ENCODE data around the gene HHAT. TPM values are rescaled to one million over a fixed set of nuclear protein-coding genes. Genes with fewer than 3 reads are reported as not detected.

HHAT gene
- total and polyA plus RNA-seq, 8 donors, result under 0.01 to 5.8 (median 1.6) TPM

GRCh38 chr1:210626341-210626740 is 297.6 kb downstream of the HHAT start:
- intact Hi-C loops (cut with DNase I; ENCODE audit: low total_unique reads), result no loop called here
- WGBS, 5 donors, result 79 to 100% (median 97%) methylated on average over 2 of the region's 2 CpGs
- no peak for TF ChIP-seq CTCF (IDR thresholded peaks at IDR 0.05)
- TF ChIP-seq EP300 (IDR thresholded peaks at IDR 0.05), result no peak
- no peak for TF ChIP-seq POLR2AphosphoS5 (IDR thresholded peaks at IDR 0.05)
- TF ChIP-seq POLR2A (IDR thresholded peaks at IDR 0.05), result no peak

GRCh38 chr1:210627755-210628154 is 299.1 kb downstream of the HHAT start:
- Histone ChIP-seq H3K27me3 (no peaks in the 10 kb centered on the region), H3K4me3 (no peak overlapping the region), H3K4me1 (peaks cover 0 to 10% (median 5%) of the 10 kb centered on the region in 4 donors), H3K27ac (no peak overlapping the region), H3K36me3 (no peaks in the 10 kb centered on the region), H3K9me3 (no peaks in the 10 kb centered on the region)
- intact Hi-C loops (cut with DNase I; ENCODE audit: low total_unique reads), result no loop called here
- DNase-seq, result no peak
- TF ChIP-seq POLR2AphosphoS5 (IDR thresholded peaks at IDR 0.05) (no peak), POLR2A (IDR thresholded peaks at IDR 0.05) (no peak), EP300 (IDR thresholded peaks at IDR 0.05) (no peak), CTCF (IDR thresholded peaks at IDR 0.05) (no peak)

More at GRCh38 chr1:210626341-210626740, 297.6 kb downstream of the HHAT start:
- Histone ChIP-seq H3K36me3 (no peaks in the 10 kb centered on the region), H3K27me3 (no peaks in the 10 kb centered on the region), H3K4me1 (peaks cover 0 to 10% (median 5%) of the 10 kb centered on the region in 4 donors), H3K27ac (no peak overlapping the region), H3K4me3 (no peak overlapping the region), H3K9me3 (no peaks in the 10 kb centered on the region)
- DNase-seq, result no peak

GRCh38 chr1:210629276-210629675 is 300.6 kb downstream of the HHAT start:
- WGBS, 5 donors, result 82 to 94% (median 93%) methylated on average over 2 of the region's 2 CpGs
- DNase-seq, result no peak
- Histone ChIP-seq H3K4me3 (no peak overlapping the region), H3K27me3 (no peaks in the 10 kb centered on the region), H3K9me3 (no peaks in the 10 kb centered on the region), H3K4me1 (peaks cover 0 to 10% (median 5%) of the 10 kb centered on the region in 4 donors), H3K27ac (no peak overlapping the region), H3K36me3 (no peaks in the 10 kb centered on the region)
- intact Hi-C loops (cut with DNase I; ENCODE audit: low total_unique reads), result no loop called here
- TF ChIP-seq POLR2AphosphoS5 (IDR thresholded peaks at IDR 0.05), result no peak
- no peak for TF ChIP-seq POLR2A (IDR thresholded peaks at IDR 0.05)
- no peak for TF ChIP-seq EP300 (IDR thresholded peaks at IDR 0.05)
- no peak for TF ChIP-seq CTCF (IDR thresholded peaks at IDR 0.05)

- Histone ChIP-seq H3K27ac (no peak overlapping the region), H3K4me3 (no peak overlapping the region), H3K36me3 (no peaks in the 10 kb centered on the region), H3K27me3 (no peaks in the 10 kb centered on the region), H3K9me3 (no peaks in the 10 kb centered on the region), H3K4me1 (peaks cover 0 to 10% (median 5%) of the 10 kb centered on the region in 4 donors)
- WGBS, 5 donors, result 72 to 92% (median 82%) methylated on average over 3 of the region's 3 CpGs
- DNase-seq, result no peak
- intact Hi-C loops (cut with DNase I; ENCODE audit: low total_unique reads), result no loop called here
- TF ChIP-seq POLR2AphosphoS5 (IDR thresholded peaks at IDR 0.05) (no peak), EP300 (IDR thresholded peaks at IDR 0.05) (no peak), POLR2A (IDR thresholded peaks at IDR 0.05) (no peak), CTCF (IDR thresholded peaks at IDR 0.05) (no peak)
Measured at GRCh38 chr1:210631399-210631798, 302.7 kb downstream of the HHAT start.

All from stomach (tissue), 9 donors.